ENCODE results near the gene ADCY3. TPM values are rescaled to one million over a fixed set of nuclear protein-coding genes. Genes with fewer than 3 reads are reported as not detected.

The ADCY3 gene
- total RNA-seq, 1 experiment from 2014 or later = 50.3 TPM

- Mint-ChIP-seq H3K4me3 (ENCODE audit: unreplicated experiment) (no peak overlapping the region), H3K36me3 (ENCODE audit: insufficient read depth, unreplicated experiment) (peaks cover 46% of the 10 kb centered on the region), H3K27me3 (ENCODE audit: insufficient read depth, unreplicated experiment) (no peaks in the 10 kb centered on the region), H3K9me3 (ENCODE audit: unreplicated experiment) (no peaks in the 10 kb centered on the region), H3K27ac (ENCODE audit: low read depth, unreplicated experiment) (peak overlapping the region; percentile 10), H3K4me1 (ENCODE audit: insufficient read depth, unreplicated experiment) (no peaks in the 10 kb centered on the region)
- TF ChIP-seq, protein P1, sequence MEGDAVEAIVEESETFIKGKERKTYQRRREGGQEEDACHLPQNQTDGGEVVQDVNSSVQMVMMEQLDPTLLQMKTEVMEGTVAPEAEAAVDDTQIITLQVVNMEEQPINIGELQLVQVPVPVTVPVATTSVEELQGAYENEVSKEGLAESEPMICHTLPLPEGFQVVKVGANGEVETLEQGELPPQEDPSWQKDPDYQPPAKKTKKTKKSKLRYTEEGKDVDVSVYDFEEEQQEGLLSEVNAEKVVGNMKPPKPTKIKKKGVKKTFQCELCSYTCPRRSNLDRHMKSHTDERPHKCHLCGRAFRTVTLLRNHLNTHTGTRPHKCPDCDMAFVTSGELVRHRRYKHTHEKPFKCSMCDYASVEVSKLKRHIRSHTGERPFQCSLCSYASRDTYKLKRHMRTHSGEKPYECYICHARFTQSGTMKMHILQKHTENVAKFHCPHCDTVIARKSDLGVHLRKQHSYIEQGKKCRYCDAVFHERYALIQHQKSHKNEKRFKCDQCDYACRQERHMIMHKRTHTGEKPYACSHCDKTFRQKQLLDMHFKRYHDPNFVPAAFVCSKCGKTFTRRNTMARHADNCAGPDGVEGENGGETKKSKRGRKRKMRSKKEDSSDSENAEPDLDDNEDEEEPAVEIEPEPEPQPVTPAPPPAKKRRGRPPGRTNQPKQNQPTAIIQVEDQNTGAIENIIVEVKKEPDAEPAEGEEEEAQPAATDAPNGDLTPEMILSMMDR (IDR thresholded peaks at IDR 0.05; ENCODE audit: unreplicated experiment) = no peak
- no peak for DNase-seq (ENCODE audit: unreplicated experiment)
- POLR2A ChIA-PET = no interaction called here
- no TSS peak for BruUV-seq (replicated peaks)
- CTCF ChIA-PET = interaction anchor here (0.7 to 2.0 kb wide), 4 partner anchors 10 to 444 kb away, joined by 3 to 5 read pairs (median 4); partner anchors contain the start of genes CENPO and PTRHD1
- intact Hi-C loops (cut with micrococcal nuclease) = no loop called here
These were observed 103.6 kb downstream of the ADCY3 start for GRCh38 chr2:24816404-24816803.

- no peaks in the 10 kb centered on the region for H3K27me3 Mint-ChIP-seq (ENCODE audit: insufficient read depth, unreplicated experiment)
- TF ChIP-seq, protein P1 (IDR thresholded peaks at IDR 0.05; ENCODE audit: unreplicated experiment) = no peak
- no peaks in the 10 kb centered on the region for H3K9me3 Mint-ChIP-seq (ENCODE audit: unreplicated experiment)
- ChIA-PET POLR2A (interaction anchor here (1.0 kb wide), 1 partner anchor 22 kb away, joined by 4 read pairs; the partner anchor contains the start of genes CENPO and PTRHD1), CTCF (interaction anchor here (0.9 to 2.0 kb wide), 5 partner anchors 11 to 405 kb away, joined by 3 to 5 read pairs (median 3); partner anchors contain the start of genes CENPO and PTRHD1)
- DNase-seq (ENCODE audit: unreplicated experiment) = no peak
- H3K4me1 Mint-ChIP-seq (ENCODE audit: insufficient read depth, unreplicated experiment) = no peaks in the 10 kb centered on the region
- H3K4me3 Mint-ChIP-seq (ENCODE audit: unreplicated experiment) = no peak overlapping the region
- no peak overlapping the region for H3K27ac Mint-ChIP-seq (ENCODE audit: low read depth, unreplicated experiment)
- no TSS peak for BruUV-seq (replicated peaks)
- intact Hi-C loops (cut with micrococcal nuclease) = no loop called here
- peaks cover 39% of the 10 kb centered on the region for H3K36me3 Mint-ChIP-seq (ENCODE audit: insufficient read depth, unreplicated experiment)
These were observed 104.9 kb downstream of the ADCY3 start for GRCh38 chr2:24815171-24815570.

- no peak overlapping the region for H3K4me3 Mint-ChIP-seq (ENCODE audit: unreplicated experiment)
- no peaks in the 10 kb centered on the region for H3K9me3 Mint-ChIP-seq (ENCODE audit: unreplicated experiment)
- TF ChIP-seq, protein P1 (IDR thresholded peaks at IDR 0.05; ENCODE audit: unreplicated experiment) = no peak
- no TSS peak for BruUV-seq (replicated peaks)
- H3K27ac Mint-ChIP-seq (ENCODE audit: low read depth, unreplicated experiment) = no peak overlapping the region
- H3K27me3 Mint-ChIP-seq (ENCODE audit: insufficient read depth, unreplicated experiment) = no peaks in the 10 kb centered on the region
- POLR2A ChIA-PET = no interaction called here
- DNase-seq (ENCODE audit: unreplicated experiment) = no peak
- CTCF ChIA-PET = interaction anchor here (1.0 to 2.0 kb wide), 3 partner anchors 13 to 405 kb away, joined by 3 to 5 read pairs (median 3); partner anchors contain the start of genes CENPO and PTRHD1
- H3K36me3 Mint-ChIP-seq (ENCODE audit: insufficient read depth, unreplicated experiment) = peaks cover 34% of the 10 kb centered on the region
- intact Hi-C loops (cut with micrococcal nuclease) = no loop called here
- H3K4me1 Mint-ChIP-seq (ENCODE audit: insufficient read depth, unreplicated experiment) = peaks cover 2% of the 10 kb centered on the region
These were observed 105.5 kb downstream of the ADCY3 start for GRCh38 chr2:24814516-24814915.

DNA sequence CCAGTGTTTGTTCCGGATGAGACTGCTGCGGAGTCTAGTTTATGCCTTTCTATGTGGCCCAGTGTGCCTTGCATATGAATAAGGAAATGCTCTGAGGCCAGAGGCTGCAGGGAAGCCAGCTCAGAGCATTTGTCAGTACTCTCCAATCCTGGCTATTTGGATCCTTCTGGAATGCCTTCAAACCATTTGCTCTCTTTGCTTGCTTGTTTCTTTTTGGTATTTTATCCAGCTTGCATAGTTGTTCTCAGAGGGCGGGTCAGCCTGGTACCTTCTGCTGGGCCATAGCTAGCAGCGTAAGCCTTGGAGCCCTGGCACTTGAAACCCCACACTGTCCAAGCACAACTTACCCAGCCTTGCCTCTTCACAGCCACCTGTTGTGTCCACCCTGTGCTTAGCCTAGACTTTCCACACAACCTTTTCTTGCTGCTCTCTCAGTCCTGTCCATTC lies 106.3 kb downstream of the ADCY3 start:
- Mint-ChIP-seq H3K36me3 (ENCODE audit: insufficient read depth, unreplicated experiment) (peaks cover 34% of the 10 kb centered on the region), H3K27me3 (ENCODE audit: insufficient read depth, unreplicated experiment) (no peaks in the 10 kb centered on the region), H3K9me3 (ENCODE audit: unreplicated experiment) (no peaks in the 10 kb centered on the region), H3K4me1 (ENCODE audit: insufficient read depth, unreplicated experiment) (peaks cover 10% of the 10 kb centered on the region), H3K27ac (ENCODE audit: low read depth, unreplicated experiment) (no peak overlapping the region), H3K4me3 (ENCODE audit: unreplicated experiment) (no peak overlapping the region)
- TF ChIP-seq, protein P1 (IDR thresholded peaks at IDR 0.05; ENCODE audit: unreplicated experiment) = no peak
- POLR2A ChIA-PET = no interaction called here
- CTCF ChIA-PET = interaction anchor here (0.9 to 1.2 kb wide), 3 partner anchors 14 to 404 kb away, joined by 3 read pairs; no protein-coding TSS in a partner anchor
- no peak for DNase-seq (ENCODE audit: unreplicated experiment)
- no TSS peak for BruUV-seq (replicated peaks)
- intact Hi-C loops (cut with micrococcal nuclease) = no loop called here
